ENCODE results near the gene ACOT2. TPM values are rescaled to one million over a fixed set of nuclear protein-coding genes. Genes with fewer than 3 reads are reported as not detected.
A peak's percentile ranks its signal among the peaks of the same experiment; 100 is the strongest.
"Not testable (repeated sequence)": the region's sequence is repeated elsewhere in the genome, so short reads cannot be mapped to it uniquely, and the experiment has no call there.

The ACOT2 gene
- total RNA-seq, 1 donor from 2014 or later = 48.1 TPM

DNA sequence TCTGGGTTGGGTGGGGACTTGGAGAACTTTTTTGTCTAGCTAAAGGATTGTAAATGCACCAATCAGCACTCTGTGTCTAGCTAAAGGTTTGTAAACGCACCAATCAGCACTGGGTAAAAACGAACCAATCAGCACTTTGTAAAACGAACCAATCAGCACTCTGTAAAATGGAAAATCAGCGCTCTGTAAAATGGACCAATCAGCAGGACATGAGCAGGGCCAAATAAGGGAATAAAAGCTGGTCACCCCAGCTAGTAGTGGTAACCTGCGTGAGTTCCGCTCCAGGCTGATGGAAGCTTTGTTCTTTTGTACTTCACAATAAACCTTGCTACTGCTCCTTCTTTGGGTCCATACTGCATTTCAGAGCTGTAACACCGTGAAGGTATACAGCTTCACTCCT is 1.7 kb upstream of the ACOT2 start:
- TF ChIP-seq POLR2AphosphoS5 (IDR thresholded peaks at IDR 0.05; ENCODE audit: insufficient read depth in 1 of 2, low read depth in 1 of 2) (no peak), POLR2A (IDR thresholded peaks at IDR 0.05) (no peak)
- TF ChIP-seq, protein P1, sequence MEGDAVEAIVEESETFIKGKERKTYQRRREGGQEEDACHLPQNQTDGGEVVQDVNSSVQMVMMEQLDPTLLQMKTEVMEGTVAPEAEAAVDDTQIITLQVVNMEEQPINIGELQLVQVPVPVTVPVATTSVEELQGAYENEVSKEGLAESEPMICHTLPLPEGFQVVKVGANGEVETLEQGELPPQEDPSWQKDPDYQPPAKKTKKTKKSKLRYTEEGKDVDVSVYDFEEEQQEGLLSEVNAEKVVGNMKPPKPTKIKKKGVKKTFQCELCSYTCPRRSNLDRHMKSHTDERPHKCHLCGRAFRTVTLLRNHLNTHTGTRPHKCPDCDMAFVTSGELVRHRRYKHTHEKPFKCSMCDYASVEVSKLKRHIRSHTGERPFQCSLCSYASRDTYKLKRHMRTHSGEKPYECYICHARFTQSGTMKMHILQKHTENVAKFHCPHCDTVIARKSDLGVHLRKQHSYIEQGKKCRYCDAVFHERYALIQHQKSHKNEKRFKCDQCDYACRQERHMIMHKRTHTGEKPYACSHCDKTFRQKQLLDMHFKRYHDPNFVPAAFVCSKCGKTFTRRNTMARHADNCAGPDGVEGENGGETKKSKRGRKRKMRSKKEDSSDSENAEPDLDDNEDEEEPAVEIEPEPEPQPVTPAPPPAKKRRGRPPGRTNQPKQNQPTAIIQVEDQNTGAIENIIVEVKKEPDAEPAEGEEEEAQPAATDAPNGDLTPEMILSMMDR (IDR thresholded peaks at IDR 0.05) = no peak
- no peak overlapping the region for H3K4me3 ChIP-seq
- intact Hi-C loops (cut with DNase I) = no loop called here

DNA sequence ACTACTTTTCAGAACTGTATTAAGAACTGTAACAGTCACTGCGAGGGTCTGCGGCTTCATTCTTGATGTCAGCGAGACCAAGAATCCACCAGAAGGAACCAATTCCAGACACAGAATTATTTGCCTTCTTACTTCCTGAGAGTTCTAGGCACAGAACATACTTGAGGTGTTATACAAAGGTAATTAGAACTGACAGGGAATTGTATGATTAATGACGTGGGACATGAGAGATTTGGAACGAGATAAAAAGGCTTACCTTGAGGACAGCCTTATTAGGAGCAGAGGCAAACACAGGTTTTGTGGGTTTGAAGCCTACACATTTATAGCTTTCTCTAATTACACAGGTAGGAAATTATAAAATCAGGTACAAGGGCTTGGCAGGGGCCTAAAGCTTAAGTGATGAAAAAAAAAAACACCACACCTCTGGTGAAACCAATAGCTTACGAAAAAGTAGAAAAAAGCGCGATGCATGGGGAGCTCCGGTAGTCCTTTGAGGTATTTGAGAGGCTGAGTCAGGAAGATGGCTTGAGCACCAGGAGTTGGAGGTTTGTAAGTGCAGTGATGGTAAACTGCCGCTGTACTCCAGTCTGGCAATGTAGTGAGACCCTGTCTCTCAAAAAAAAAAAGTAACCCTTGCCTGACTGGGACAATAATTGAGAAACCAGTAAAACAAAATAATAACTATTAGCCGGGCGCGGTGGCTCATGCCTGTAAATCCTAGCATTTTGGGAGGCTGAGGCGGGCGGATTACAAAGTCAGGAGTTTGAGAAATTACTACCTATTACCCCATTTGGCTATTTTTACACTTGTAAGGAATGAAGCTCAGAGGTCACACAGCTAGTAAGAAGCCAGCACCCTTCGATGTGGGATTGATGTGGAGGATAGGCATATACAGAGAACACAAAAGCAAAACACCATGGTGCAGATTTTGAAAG is 795 bp upstream of the ACOT2 start:
- no peaks in the 10 kb centered on the region for H3K9me3 ChIP-seq
- no peaks in the 10 kb centered on the region for H3K27me3 ChIP-seq
- intact Hi-C loops (cut with DNase I) = no loop called here
- H3K4me3 ChIP-seq = peak overlapping the region; percentile 72 to 83
- H3K4me1 ChIP-seq = peaks cover 22% of the 10 kb centered on the region
- H3K27ac ChIP-seq = peak overlapping the region; percentile 87
- H3K36me3 ChIP-seq = no peaks in the 10 kb centered on the region
- DNase-seq (ENCODE audit: extremely low spot score in 2 of 2) = no peak
- TF ChIP-seq POLR2AphosphoS5 (IDR thresholded peaks at IDR 0.05; ENCODE audit: insufficient read depth in 1 of 2, low read depth in 1 of 2) = no peak

More for the DNA sequence above, 1.7 kb upstream of the ACOT2 start:
- no peak for DNase-seq (ENCODE audit: extremely low spot score in 2 of 2)
- no peaks in the 10 kb centered on the region for H3K9me3 ChIP-seq
- H3K27ac ChIP-seq = no peak overlapping the region
- H3K27me3 ChIP-seq = no peaks in the 10 kb centered on the region
- peaks cover 22% of the 10 kb centered on the region for H3K4me1 ChIP-seq
- no peaks in the 10 kb centered on the region for H3K36me3 ChIP-seq

DNA sequence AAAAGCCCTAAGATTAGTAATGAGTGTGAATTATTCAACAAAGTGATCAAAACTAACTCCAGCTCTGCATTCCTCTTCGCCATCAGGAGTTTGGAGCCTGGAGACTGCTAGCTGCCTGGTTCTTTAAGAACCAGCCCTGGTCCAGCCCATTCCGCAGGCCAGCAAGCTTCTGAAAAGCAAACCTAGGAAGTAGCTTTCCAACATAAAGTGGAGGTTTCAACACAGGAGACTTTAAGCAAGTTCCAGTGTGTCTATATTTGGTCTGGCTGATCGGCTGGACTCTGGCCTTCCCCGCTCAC is 178 bp upstream of the ACOT2 start:
- Histone ChIP-seq H3K4me3 (peak overlapping the region; percentile 72 to 83), H3K4me1 (peaks cover 22% of the 10 kb centered on the region), H3K27ac (peak overlapping the region; percentile 87)
- H3K27me3 ChIP-seq; DNase-seq (ENCODE audit: extremely low spot score in 2 of 2); intact Hi-C loops (cut with DNase I); H3K9me3 ChIP-seq; H3K36me3 ChIP-seq: not testable (repeated sequence)

DNA sequence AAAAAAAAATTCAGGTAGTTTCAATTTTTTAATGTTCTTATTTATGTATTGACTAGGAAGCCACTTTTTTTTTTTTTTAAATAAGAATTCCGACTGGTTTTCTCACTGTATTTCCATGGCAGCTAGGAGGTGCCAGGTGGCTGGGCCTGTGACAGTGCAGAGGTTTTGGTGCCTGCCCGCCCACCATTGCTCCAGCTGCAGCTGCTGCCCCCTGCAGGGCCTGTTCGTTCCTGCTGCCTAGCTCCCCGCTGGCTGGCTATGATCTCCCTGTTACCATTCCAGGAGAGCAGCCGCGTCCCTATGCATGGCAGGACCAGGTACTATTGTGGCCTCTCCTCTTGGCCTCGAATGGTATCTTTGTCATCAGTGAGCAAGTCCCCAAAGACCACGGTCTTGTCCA is 1.9 kb downstream of the ACOT2 start:
- H3K27me3 ChIP-seq; intact Hi-C loops (cut with DNase I); H3K9me3 ChIP-seq; H3K36me3 ChIP-seq; DNase-seq (ENCODE audit: extremely low spot score in 2 of 2); H3K27ac ChIP-seq; H3K4me3 ChIP-seq: not testable (repeated sequence)
- peaks cover 22% of the 10 kb centered on the region for H3K4me1 ChIP-seq
- TF ChIP-seq, protein P1 (IDR thresholded peaks at IDR 0.05) = peak; percentile 14 to 38 (median 17)

DNA sequence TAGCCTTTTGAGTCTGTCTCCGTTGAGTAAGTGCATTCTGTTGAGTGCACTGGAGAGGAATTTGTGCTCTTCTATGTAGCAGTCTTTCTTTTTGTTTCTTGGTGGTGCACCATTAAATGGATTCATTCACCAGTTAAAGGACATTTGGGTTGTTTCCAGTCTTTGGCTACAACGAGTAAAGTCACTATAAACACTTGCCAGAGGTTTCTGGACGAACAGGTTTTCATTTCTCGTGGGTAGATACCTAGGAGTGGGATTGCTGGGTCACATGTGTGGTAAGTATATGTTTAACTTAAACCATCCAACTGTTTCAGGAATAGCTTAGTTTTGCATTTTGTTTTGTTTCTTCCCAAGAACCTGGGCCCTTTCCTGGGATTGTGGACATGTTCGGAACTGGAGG is 4.0 kb downstream of the ACOT2 start:
- H3K4me3 ChIP-seq; DNase-seq (ENCODE audit: extremely low spot score in 2 of 2); H3K4me1 ChIP-seq; H3K27me3 ChIP-seq; H3K36me3 ChIP-seq; intact Hi-C loops (cut with DNase I); H3K27ac ChIP-seq; H3K9me3 ChIP-seq: not testable (repeated sequence)

DNA sequence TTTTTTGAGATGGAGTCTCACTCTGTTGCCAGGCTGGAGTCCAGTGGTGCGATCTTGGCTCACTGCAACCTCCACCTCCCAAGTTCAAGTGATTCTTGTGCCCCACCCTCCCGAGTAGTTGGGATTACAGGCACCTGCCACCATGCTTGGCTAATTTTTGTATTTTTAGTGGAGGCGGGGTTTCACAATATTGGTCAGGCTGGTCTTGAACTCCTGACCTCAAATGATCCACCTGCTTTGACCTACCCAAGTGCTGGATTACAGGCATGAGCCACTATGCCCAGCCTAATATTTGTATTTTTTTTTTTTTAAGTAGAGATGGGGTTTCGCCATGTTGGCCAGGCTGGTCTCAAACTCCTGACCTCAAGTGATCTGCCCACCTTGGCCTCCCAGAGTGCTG is 4.7 kb downstream of the ACOT2 start:
- H3K27me3 ChIP-seq; H3K36me3 ChIP-seq; H3K4me3 ChIP-seq; intact Hi-C loops (cut with DNase I); H3K4me1 ChIP-seq; H3K27ac ChIP-seq; DNase-seq (ENCODE audit: extremely low spot score in 2 of 2); H3K9me3 ChIP-seq: not testable (repeated sequence)

DNA sequence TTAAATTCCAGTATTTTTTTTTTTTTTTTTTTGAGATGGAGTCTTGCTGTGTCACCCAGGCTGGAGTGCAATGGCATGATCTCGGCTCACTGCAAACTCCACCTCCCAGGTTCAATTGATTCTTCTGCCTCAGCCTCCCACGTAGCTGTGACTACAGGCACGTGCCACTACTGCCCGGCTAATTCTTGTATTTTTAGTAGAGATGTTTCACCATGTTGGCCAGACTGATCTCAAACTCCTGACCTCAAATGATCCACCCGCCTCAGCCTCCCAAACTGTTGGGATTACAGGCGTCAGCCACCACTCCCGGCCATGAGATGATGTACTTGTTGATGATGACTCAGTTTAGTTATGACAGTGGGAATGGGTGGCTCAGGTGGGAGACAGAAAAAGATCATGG is 5.2 kb downstream of the ACOT2 start:
- intact Hi-C loops (cut with DNase I); H3K4me1 ChIP-seq; H3K4me3 ChIP-seq; H3K27ac ChIP-seq; H3K36me3 ChIP-seq; H3K27me3 ChIP-seq; H3K9me3 ChIP-seq; DNase-seq (ENCODE audit: extremely low spot score in 2 of 2): not testable (repeated sequence)

DNA sequence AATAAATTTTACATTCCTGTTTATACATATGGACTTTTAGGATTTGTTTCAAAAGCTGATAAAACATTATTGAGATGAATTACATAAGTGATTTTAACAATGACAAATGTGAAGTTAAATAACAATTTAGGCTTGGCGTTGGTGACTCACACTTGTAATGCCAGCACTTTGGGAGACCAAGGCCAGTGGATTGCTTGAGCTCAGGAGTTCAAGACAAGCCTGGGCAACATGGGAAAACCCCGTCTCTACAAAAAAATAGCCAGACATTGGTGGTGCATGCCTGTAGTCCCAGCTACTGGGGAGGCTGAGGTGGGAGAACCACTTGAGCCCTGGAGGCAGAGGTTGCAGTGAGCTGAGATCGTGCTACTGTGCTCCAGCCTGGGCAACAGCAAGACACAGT is 7.4 kb downstream of the ACOT2 start:
- TF ChIP-seq POLR2A (IDR thresholded peaks at IDR 0.05) (no peak), POLR2AphosphoS5 (IDR thresholded peaks at IDR 0.05; ENCODE audit: insufficient read depth in 1 of 2, low read depth in 1 of 2) (no peak)
- TF ChIP-seq, protein P1 (IDR thresholded peaks at IDR 0.05) = no peak
- H3K27me3 ChIP-seq = no peaks in the 10 kb centered on the region
- no peak for DNase-seq (ENCODE audit: extremely low spot score in 2 of 2)
- no peak overlapping the region for H3K27ac ChIP-seq
- intact Hi-C loops (cut with DNase I) = no loop called here
- H3K4me3 ChIP-seq = no peak overlapping the region
- H3K36me3 ChIP-seq = peaks cover 0 to 15% of the 10 kb centered on the region in 2 donors
- no peaks in the 10 kb centered on the region for H3K9me3 ChIP-seq
- H3K4me1 ChIP-seq = no peaks in the 10 kb centered on the region

DNA sequence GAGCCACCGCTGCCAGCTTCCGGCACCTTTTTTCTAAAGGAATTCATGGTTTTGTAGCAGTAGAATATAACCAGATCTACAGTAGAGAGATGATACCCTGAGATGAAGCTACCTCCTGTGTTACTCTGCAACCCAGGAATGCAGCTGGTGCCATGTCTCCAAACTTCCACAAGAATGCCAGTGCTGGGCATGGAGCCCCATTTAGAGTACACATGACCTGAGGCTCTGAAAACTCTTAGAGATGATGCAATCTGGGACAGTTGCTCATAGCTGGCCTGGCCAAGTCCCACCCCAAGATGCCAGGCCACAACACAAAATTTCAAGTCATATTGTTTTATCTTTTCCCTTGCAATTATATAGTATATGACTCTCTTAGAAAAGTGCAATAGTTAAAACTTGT is 8.2 kb downstream of the ACOT2 start:
- H3K9me3 ChIP-seq; H3K4me1 ChIP-seq; H3K27me3 ChIP-seq; H3K27ac ChIP-seq; intact Hi-C loops (cut with DNase I); H3K4me3 ChIP-seq; DNase-seq (ENCODE audit: extremely low spot score in 2 of 2): not testable (repeated sequence)
- peaks cover 0 to 15% of the 10 kb centered on the region in 2 donors for H3K36me3 ChIP-seq
